GM12874 (cell line): ENCODE results near the gene CELA3A.
"Not testable (repeated sequence)": the region's sequence is repeated elsewhere in the genome, so short reads cannot be mapped to it uniquely, and the experiment has no call there.

Experiments
- CTCF ChIP-seq: IDR thresholded peaks from 2 replicates; pipeline ENCODE4 v1.5.1; 2011; ENCODE audit warnings: low read depth, mild to moderate bottlenecking, control low read depth, low read length, moderate library complexity; ENCODE audit not compliant: insufficient read depth

Gene CELA3A

GRCh38 chr1:21963477-21964217 lies 37.8 kb upstream of the CELA3A start:
- TF ChIP-seq CTCF = peak; percentile 84

GRCh38 chr1:21966247-21967000 lies 35.0 kb upstream of the CELA3A start:
- no peak for TF ChIP-seq CTCF

GRCh38 chr1:21976703-21977239 lies 24.7 kb upstream of the CELA3A start, which contains the start of gene CELA3B:
CELA3B (plus strand) TSS chr1:21977022; CDS start chr1:21977040, 18 bp downstream.
- TF ChIP-seq CTCF = not testable (repeated sequence)

- peak; percentile 13; the same call in 1 of the 2 replicates for TF ChIP-seq CTCF
Measured at GRCh38 chr1:21980515-21981220, 20.8 kb upstream of the CELA3A start.

- 0 out of 2 replicates have a peak, but pooled peaks have one; percentile 25 for TF ChIP-seq CTCF
Measured at GRCh38 chr1:22005261-22006149, 4.0 kb downstream of the CELA3A start.

GRCh38 chr1:22018583-22019559 lies 17.4 kb downstream of the CELA3A start:
- TF ChIP-seq CTCF = peak; percentile 51
